HFFc6 (cell line): ENCODE results near the gene TMEM51. TPM values are rescaled to one million over a fixed set of nuclear protein-coding genes. Genes with fewer than 3 reads are reported as not detected.

Experiments
- DNase-seq: peaks from one replicate; pipeline ENCODE4 v3.0.0-alpha.2; 2018
- H3K27ac Mint-ChIP-seq: 2 replicates; pipeline ENCODE4 v1.8.0; 2020; ENCODE audit warnings: mild to moderate bottlenecking, mixed read lengths
- H3K27me3 Mint-ChIP-seq: 2 replicates; pipeline ENCODE4 v1.8.0; 2021; ENCODE audit warnings: mild to moderate bottlenecking, moderate library complexity, mixed read lengths; ENCODE audit not compliant: insufficient read depth
- H3K36me3 Mint-ChIP-seq: 2 replicates; pipeline ENCODE4 v1.8.0; 2021; ENCODE audit warnings: low read depth, mixed read lengths
- H3K4me1 Mint-ChIP-seq: 2 replicates; pipeline ENCODE4 v1.8.0; 2020; ENCODE audit warnings: low read depth, mixed read lengths
- H3K4me3 Mint-ChIP-seq: 2 replicates; pipeline ENCODE4 v1.8.0; 2020; ENCODE audit warnings: mild to moderate bottlenecking, moderate library complexity, mixed read lengths
- H3K9me3 Mint-ChIP-seq: 2 replicates; pipeline ENCODE4 v1.8.0; 2020; ENCODE audit warnings: mild to moderate bottlenecking, mixed read lengths
- CTCF ChIP-seq: fragments of 200-600 bp; sonication (generic); IDR thresholded peaks from 2 replicates; pipeline ENCODE4 v1.5.0; 2021; ENCODE audit warnings: antibody characterized with exemption, mild to moderate bottlenecking
- total RNA-seq, 6 experiments: library from RNA; stranded (reverse); fragmentation: NEBNext Ultra II Directional; extraction: Animal tissue kit (Norgen Biotek cat#: 25700); gene quantifications; 2 replicates in 1 of 6; 3 replicates in 5 of 6; pipeline ENCODE4 v1.2.3, GENCODE V29; 2021

The TMEM51 gene
- total RNA-seq, 6 experiments from 2014 or later, result 4.8 to 6.8 (median 6.6) TPM

- TF ChIP-seq CTCF, result no peak
- no peak overlapping the region for H3K27ac Mint-ChIP-seq
- H3K9me3 Mint-ChIP-seq, result no peaks in the 10 kb centered on the region
- no peak overlapping the region for H3K4me3 Mint-ChIP-seq
- H3K36me3 Mint-ChIP-seq, result no peaks in the 10 kb centered on the region
- no peak for DNase-seq
- no peaks in the 10 kb centered on the region for H3K4me1 Mint-ChIP-seq
- peaks cover 7% of the 10 kb centered on the region; the same call in 1 of the 2 replicates for H3K27me3 Mint-ChIP-seq
These were observed 71.4 kb downstream of the TMEM51 start for GRCh38 chr1:15224974-15225373.

- H3K4me3 Mint-ChIP-seq, result no peak overlapping the region
- no peaks in the 10 kb centered on the region for H3K36me3 Mint-ChIP-seq
- no peak for DNase-seq
- H3K27ac Mint-ChIP-seq, result no peak overlapping the region
- H3K27me3 Mint-ChIP-seq, result peaks cover 7% of the 10 kb centered on the region; the same call in 1 of the 2 replicates
- no peaks in the 10 kb centered on the region for H3K4me1 Mint-ChIP-seq
- H3K9me3 Mint-ChIP-seq, result no peaks in the 10 kb centered on the region
- TF ChIP-seq CTCF, result no peak
These were observed 71.9 kb downstream of the TMEM51 start for GRCh38 chr1:15225461-15225860.

- no peak for DNase-seq
- Mint-ChIP-seq H3K9me3 (no peaks in the 10 kb centered on the region), H3K4me1 (no peaks in the 10 kb centered on the region), H3K36me3 (no peaks in the 10 kb centered on the region), H3K4me3 (no peak overlapping the region), H3K27ac (no peak overlapping the region), H3K27me3 (peaks cover 7% of the 10 kb centered on the region)
- TF ChIP-seq CTCF, result no peak
These were observed 73.1 kb downstream of the TMEM51 start for GRCh38 chr1:15226388-15227255.

DNA sequence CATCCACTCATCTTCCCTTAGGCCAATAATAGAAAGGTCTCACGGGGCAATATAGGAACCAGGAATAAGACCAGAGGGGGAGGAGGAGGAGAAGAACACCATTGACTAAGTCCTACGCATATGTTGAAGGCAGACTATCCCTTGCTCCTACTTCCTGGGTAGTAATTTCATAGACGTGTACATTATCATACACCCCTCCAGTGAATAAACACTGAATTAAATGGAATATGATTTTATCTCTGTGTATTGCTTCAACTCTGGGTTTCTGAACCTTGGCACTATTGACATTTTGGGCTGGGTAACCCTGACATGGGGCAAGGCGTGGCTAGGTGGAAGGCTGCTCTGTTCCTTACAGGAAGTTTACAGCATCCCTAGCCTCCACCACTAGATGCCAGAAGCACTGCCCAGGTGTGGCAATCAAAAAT lies 76.2 kb downstream of the TMEM51 start:
- Mint-ChIP-seq H3K4me3 (no peak overlapping the region), H3K9me3 (no peaks in the 10 kb centered on the region), H3K27me3 (peaks cover 9% of the 10 kb centered on the region), H3K4me1 (peaks cover 5% of the 10 kb centered on the region; the same call in 1 of the 2 replicates), H3K27ac (no peak overlapping the region), H3K36me3 (no peaks in the 10 kb centered on the region)
- DNase-seq, result no peak
- no peak for TF ChIP-seq CTCF

DNA sequence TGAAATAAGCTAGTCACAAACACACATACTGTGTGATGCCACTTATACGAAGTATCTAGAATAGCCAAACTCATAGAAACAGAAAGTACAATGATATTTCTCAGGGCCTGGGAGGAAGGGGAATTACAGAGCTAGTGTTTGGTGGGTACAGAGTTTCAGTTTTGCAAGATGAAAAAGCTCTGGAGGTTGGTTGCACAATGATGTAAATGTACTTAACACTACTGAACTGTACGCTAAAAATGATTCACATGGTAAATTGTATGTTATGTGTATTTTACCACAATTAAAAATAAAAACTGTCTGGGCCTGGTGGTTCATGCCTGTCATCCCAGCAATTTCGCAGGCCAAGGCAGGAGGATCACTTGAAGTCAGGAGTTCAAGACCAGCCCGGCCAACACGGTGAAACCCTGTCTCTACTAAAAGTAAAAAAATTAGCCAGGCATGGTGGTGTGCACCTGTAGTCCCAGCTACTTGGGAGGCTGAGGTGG lies 78.2 kb downstream of the TMEM51 start:
- DNase-seq, result no peak
- no peak overlapping the region for H3K27ac Mint-ChIP-seq
- H3K9me3 Mint-ChIP-seq, result no peaks in the 10 kb centered on the region
- H3K4me1 Mint-ChIP-seq, result peaks cover 11% of the 10 kb centered on the region; the same call in 1 of the 2 replicates
- H3K36me3 Mint-ChIP-seq, result no peaks in the 10 kb centered on the region
- peaks cover 5% of the 10 kb centered on the region for H3K27me3 Mint-ChIP-seq
- no peak for TF ChIP-seq CTCF
- H3K4me3 Mint-ChIP-seq, result no peak overlapping the region
